Stimulated activated CD4-positive, alpha-beta T cell treated with anti-CD3 and anti-CD28 coated beads, Interleukin-4, amount 100 ng/mL, for 48 hours (primary cell): ENCODE measurements around the gene TFPI.

Experiments used
- DNase-seq, 2 donors: peaks; one replicate each; pipeline ENCODE4 v3.0.0-alpha.2; 2020; ENCODE audit warnings: low read depth in 2 of 2

Gene TFPI

DNA sequence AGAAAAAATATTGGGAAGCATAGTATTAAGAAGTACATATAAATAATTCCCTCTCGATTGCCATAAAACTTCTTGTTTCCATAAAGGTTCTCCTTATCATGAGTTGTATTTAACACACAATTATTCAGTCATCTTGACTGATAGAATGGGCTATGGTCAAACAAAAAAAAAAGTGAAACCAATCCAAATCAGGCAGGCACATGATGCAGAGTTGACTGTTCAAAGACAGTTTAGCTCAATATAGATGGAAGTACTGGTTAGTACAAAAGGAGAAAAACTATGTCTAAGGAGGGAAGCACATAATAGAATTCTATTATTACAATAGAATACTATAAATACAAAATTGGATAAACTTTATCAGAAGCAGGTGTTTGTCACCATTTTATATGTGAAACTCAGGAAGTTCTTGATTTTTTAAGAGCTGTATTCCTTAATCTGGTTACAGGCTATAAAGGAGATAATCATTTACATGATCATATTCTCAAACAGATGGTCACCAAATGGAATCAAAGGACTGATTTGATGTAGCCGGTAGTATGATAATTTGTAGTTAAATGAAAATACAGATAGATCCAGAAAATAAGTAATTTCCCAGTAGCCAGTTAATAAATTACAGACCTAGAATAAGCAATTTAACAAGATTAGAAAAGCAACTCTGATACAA lies 88.0 kb downstream of the TFPI start:
- DNase-seq: no peak

DNA sequence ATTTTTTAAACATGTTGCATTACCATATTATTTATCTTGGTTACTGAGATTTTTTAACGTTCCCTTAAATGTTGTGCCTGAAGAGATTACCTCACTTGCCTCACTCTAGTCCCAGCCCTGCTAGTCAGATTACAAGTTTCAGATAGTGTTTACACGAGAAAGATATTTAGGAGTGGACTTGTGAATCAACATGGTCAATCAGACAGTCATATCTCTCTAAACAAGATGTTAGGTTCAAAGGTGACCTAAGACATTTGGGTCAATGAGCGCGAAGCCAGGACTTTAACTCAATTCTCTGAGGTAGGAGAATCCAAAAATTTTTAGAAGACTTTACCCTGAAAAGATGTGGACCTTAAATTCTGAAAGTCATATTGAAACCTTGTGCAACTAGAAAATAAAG lies 91.4 kb downstream of the TFPI start:
- no peak for DNase-seq

GRCh38 chr2:187461294-187462261 lies 92.7 kb downstream of the TFPI start:
- no peak for DNase-seq

DNA sequence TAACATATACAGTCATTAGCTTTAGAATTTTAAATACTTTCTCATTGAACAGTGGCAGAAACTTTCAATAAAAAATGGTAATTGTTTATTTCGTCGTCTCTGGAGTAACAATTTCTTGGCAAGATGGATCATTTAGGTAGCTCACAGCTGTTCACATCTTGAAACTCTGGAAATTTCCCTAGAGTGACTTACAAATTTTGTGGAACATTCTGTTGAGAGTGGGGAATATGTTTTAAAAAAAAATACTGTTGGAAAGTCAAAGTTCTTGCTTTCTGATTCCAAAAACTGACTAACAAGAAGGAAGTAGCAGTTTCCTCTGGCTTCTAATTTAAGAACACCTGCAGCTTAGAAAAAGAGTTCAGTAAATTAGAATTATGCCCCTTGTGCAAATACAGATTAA lies 95.0 kb downstream of the TFPI start:
- DNase-seq: no peak

GRCh38 chr2:187453078-187453641 lies 101.1 kb downstream of the TFPI start:
- no peak for DNase-seq

GRCh38 chr2:187451510-187451909 lies 102.7 kb downstream of the TFPI start:
- no peak for DNase-seq

GRCh38 chr2:187447336-187447735 lies 106.9 kb downstream of the TFPI start:
- DNase-seq: no peak

DNA sequence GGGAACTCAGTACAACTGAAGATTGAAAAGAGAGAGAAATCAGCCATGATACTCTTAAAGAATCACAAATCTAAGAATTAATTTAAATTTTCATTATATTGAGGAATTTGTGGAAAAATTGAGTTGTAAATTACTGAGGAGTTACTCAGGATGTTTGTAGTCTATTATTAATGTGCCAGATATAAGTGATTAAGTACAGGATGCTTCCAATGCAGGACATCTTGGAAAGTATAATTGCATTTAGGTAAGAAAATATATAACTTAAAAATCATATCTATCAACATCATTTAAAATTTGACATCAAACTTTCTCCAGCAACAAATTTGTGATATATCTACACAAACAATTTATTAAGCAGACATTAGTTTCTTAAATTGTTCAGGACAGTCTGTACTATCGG lies 107.5 kb downstream of the TFPI start:
- DNase-seq: no peak

DNA sequence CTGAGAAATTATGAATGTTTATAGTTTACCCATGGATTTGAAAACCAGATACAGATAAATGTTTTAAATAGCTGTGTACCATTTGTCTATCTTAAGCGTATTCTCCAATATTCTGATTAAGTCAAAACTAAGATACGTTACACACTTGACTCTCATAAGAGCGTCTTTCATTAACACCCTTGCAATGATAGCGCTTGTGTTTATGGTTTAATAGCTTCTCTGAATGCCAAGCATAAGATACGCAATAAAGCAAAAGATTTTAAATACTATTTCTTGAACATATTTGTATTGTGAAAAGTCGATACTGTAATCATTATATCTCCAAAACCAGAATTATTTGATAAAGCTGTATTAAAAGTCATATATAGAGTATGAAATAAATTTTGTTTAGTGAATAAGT lies 109.2 kb downstream of the TFPI start:
- no peak for DNase-seq

DNA sequence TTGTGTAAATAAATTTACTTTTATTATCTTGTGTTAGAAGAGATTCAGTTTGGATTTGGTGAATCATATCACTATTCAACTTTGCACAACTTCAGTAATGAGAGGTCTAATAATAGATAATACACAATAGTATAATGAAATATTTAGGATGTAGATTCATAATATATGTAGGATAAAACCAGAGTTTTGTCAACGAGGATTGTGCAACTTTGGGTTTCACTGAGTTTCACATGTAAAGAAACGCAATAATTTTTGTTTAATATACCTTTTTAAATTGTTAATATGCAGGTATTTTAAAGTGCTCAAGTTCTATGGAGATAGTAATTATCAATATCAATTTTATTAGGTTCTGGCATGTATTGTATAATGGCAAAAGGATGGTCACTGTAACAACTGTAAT lies 111.5 kb downstream of the TFPI start:
- DNase-seq: no peak

DNA sequence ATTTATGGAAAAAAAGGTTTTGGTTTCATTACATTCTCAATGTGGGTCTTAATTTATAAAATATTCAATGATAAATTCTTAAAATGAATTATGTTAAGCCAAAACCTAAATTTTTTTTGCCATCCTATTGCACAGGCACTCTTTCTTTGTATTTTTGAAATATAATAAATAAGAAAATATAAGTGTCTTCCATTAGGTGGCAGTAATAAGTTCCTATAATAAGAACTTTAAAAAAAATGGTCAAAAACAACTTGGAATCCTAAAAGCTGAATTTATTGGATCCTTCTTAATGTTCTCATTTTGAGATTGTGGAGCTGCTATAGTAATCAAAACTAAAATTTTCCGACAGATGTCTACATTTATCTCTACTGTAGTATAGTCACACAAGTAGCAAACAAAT lies 111.9 kb downstream of the TFPI start:
- no peak for DNase-seq

- no peak for DNase-seq
These were observed 114.0 kb downstream of the TFPI start for GRCh38 chr2:187440101-187440675.

DNA sequence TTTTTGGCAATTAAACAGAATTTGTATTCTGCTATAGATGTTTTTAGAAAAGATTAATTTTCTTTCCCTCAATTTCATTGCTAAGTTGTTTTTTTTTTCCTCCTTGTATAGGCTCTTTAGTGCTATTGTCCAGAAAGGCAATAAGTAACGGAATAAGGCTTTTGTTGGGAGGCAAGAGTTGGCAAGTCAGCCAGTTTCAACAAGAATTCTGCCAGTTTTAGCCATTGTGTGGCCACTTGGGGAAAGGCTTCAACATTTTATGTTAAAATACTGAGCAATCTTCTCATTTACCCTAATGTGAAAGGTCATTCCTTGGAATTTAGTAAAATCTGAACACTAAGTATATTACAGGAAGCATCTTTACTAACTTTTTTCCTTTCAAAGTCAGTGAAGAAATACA lies 115.8 kb downstream of the TFPI start:
- no peak for DNase-seq

GRCh38 chr2:187435756-187436155 lies 118.5 kb downstream of the TFPI start:
- DNase-seq: no peak

DNA sequence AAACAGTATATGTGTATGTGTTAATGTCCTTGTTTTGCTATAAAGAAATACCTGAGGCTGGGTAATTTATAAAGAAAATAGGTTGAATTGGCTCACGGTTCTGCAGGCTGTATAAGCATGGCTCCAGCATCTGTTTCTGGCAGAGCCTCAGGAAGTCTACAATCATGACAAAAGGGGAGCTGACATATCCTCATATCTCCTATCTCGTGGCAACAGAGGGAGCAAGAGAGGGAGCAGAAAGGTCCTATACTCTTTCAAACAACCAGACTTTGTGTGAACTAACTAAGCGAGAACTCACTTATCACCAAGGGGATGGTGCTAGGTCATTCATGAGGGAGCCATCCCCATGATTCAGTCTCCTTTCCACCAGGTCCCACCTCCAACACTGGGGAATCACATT lies 119.2 kb downstream of the TFPI start:
- no peak for DNase-seq

DNA sequence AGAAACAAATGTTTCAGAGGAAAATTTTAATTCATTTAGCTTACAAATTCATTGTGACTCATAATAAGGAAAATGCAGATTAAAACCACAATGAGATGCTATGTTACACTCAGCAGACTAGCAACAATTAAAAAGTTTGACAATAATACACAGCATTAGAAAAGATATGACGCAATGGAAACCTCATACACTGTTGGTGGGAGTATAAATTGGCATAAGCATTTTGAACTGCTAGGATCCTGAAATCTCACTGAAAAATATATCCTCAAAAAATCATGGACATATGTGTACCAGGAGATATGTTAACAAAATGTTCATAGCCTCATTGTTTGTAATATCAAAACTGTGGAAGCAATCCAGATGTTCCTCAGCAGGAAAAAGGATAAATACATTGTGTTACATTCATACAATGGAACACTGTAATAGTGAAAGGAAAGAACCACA lies 119.9 kb downstream of the TFPI start:
- DNase-seq: no peak

DNA sequence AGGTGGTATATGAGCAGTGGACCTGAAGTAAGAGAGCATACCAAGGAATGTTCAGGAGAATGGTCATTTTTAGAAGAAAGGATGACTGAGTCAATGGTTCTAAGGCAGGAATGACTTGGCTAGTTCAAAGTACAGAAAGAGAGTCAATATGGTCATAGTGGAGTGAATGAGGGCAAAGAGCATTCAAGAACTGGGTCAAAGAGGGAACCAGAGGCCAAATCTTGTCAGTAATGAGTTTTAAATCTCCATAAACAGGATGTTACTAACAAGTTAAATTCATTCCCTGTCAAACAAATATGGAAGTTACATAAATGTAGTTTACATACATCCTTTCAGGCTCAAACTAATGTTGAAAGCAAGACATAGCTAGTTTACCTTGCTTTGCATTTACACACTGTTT lies 122.3 kb downstream of the TFPI start:
- DNase-seq: no peak

DNA sequence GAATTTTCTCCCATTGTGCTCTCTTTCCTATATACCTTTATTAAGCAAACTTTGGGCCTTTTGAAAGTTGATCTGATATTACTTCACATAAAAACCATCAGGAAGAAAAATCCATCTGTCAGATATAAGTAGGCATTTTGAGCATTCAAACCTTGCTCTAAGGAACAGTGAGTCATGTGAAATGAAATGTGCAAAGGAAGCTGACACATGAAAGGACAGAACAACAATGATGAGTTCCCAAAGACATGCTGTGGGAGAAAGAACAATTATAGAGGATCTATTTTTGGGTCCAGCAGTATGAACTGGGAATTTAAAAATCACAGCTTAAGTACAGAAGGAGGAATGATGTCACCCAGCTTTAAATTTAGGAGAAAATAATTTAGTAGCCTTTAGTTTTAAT lies 124.2 kb downstream of the TFPI start:
- no peak for DNase-seq

GRCh38 chr2:187424146-187424545 lies 130.1 kb downstream of the TFPI start:
- DNase-seq: no peak

DNA sequence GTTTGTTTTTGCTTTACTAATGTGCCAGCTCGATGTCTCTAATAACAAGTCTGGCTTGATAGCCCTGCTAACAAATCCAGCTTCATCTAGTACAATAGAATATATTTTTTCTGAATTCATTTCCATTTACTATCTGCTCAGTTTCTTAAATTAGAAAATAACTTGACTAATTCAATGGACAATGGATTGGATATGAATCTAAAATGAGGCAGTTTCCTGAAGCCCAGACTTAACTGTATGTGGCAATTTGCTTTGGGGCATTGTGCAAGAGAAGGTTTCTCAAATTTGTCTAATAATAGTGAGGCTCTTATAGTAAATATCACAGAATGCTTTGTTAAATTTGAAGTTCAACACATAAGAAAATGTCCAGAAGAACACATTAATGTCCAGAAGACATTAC lies 132.0 kb downstream of the TFPI start:
- no peak for DNase-seq

GRCh38 chr2:187421519-187421918 lies 132.7 kb downstream of the TFPI start:
- no peak for DNase-seq

GRCh38 chr2:187419808-187420207 lies 134.4 kb downstream of the TFPI start:
- DNase-seq: no peak
